Stimulated activated CD8-positive, alpha-beta memory T cell treated with anti-CD3 and anti-CD28 coated beads, Interleukin-12 subunit alpha, Interleukin-12 subunit beta, amount 100 ng/mL, for 4 hours (primary cell): ENCODE data around the gene SIDT2.
"Not testable (repeated sequence)": the region's sequence is repeated elsewhere in the genome, so short reads cannot be mapped to it uniquely, and the experiment has no call there.

Experiments
- DNase-seq: peaks from one replicate; pipeline ENCODE4 v3.0.0-alpha.2; 2020; ENCODE audit warnings: low read depth

The SIDT2 gene

GRCh38 chr11:117172724-117173421 lies 5.7 kb upstream of the SIDT2 start:
- DNase-seq: no peak

- no peak for DNase-seq
Measured at GRCh38 chr11:117175104-117175503, 3.4 kb upstream of the SIDT2 start.

GRCh38 chr11:117175781-117176180 lies 2.8 kb upstream of the SIDT2 start:
- DNase-seq: no peak

DNA sequence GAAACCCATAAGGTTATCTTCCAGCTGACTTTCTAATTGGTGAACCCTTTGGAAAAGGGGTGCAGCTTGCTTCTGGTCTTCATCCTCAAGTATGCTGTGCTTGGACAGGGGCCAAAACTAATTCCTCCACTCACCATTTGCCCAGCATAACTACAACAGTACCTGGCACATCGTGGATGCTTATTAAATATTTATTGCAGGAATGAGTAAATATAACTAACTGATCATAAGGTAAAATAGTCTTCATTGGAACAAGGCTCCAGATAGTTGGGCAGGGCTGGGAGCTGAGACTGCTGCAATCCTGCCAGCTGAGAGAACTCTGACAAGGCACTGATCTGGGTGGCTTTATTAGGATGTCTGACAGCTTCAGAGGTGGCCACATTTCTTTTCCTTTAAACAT lies 2.4 kb upstream of the SIDT2 start:
- DNase-seq: no peak

GRCh38 chr11:117177534-117178209 lies 871 bp upstream of the SIDT2 start:
- DNase-seq: no peak

GRCh38 chr11:117179048-117179999 lies 781 bp downstream of the SIDT2 start:
- DNase-seq: peak; percentile 16

GRCh38 chr11:117180020-117180419 lies 1.5 kb downstream of the SIDT2 start:
- DNase-seq: no peak

GRCh38 chr11:117180661-117181585 lies 2.4 kb downstream of the SIDT2 start:
- no peak for DNase-seq

GRCh38 chr11:117181586-117182550 lies 3.3 kb downstream of the SIDT2 start:
- no peak for DNase-seq

- no peak for DNase-seq
Measured at GRCh38 chr11:117182551-117182935, 4.0 kb downstream of the SIDT2 start.

DNA sequence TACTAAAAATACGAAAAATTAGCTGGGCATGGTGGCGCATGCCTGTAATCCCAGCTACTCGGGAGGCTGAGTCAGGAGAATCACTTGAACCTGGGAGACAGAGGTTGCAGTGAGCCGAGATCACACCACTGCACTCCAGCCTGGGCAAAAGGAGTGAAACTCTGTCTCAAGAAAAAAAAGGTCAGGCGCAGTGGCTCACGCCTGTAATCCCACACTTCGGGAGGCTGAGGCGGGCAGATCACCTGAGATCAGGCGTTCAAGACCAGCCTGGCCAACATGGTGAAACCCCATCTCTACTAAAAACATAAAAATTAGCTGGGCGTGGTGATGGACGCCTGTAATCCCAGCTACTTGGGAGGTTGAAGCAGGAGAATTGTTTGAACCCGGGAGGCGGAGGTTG lies 4.6 kb downstream of the SIDT2 start:
- DNase-seq: not testable (repeated sequence)

- DNase-seq: no peak
Measured at GRCh38 chr11:117183724-117184349, 5.3 kb downstream of the SIDT2 start.

DNA sequence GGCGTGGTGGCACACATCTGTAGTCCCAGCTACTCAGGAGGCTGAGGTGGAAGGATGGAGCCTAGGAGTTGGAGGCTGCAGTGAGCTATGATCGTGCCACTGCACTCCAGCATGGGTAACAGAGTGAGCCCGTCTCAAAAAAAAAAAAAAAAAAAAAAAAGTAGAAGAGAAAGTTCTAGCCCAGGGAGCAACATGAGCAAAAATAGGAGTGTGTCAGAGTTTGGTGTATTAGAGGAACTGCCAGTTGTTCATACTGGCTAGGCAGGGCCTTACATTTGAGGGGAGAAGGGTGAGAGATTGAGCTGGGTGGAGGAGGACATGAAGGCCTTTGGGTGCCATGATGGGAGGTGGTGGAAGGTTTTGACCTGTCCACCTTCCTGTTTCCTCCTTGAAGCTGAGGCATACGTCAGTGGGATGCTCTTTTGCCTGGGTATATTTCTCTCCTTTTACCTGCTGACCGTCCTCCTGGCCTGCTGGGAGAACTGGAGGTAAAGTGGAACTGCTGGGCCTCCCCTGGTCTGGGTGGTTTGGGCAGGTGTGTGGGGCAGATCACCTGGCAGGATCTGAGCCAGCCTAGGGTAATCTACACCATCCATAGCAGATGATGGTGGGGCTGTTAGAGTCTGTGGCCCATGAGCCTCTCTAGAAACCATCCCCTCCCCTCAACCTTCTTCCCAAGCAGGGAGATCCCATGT lies 7.3 kb downstream of the SIDT2 start:
- DNase-seq: no peak

- DNase-seq: no peak
Measured at GRCh38 chr11:117186431-117186761, 7.9 kb downstream of the SIDT2 start.

GRCh38 chr11:117187007-117187406 lies 8.5 kb downstream of the SIDT2 start:
- no peak for DNase-seq

- DNase-seq: no peak
Measured at GRCh38 chr11:117187428-117187798, 8.9 kb downstream of the SIDT2 start.

GRCh38 chr11:117187799-117188481 lies 9.4 kb downstream of the SIDT2 start:
- DNase-seq: no peak

DNA sequence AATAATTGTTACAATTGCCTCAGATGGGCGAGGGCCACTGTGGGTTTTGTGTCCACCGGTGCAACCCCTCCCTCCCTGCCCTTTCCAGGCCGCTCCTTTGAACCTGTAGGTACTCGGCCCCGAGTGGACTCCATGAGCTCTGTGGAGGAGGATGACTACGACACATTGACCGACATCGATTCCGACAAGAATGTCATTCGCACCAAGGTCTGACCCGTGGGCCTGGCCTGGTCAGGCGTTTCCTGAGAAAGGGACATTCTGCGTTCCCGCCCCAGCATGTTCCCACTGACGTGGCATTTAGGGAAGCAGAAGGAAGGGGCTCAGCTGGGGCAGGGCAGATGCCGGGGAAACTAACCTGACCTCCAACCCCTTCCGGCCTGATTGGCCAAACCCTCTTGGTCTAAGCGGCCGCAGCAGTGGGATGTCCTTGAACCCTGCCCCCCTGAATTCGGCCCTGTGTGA lies 10.1 kb downstream of the SIDT2 start:
- no peak for DNase-seq
